H9 (cell line): ENCODE results near the gene TNRC6C. TPM values are rescaled to one million over a fixed set of nuclear protein-coding genes. Genes with fewer than 3 reads are reported as not detected.

ENCODE experiments used
- DNase-seq: peaks from one replicate; pipeline ENCODE4 v3.0.0-alpha.2; 2017
- H2AFZ ChIP-seq: one replicate; pipeline ENCODE4 v1.6.1; 2013; ENCODE audit warnings: mild to moderate bottlenecking, low read length, control low read depth, moderate library complexity
- H2AK5ac ChIP-seq: 2 replicates; pipeline ENCODE4 v1.6.1; 2013; ENCODE audit warnings: low read length, control low read depth, mixed read lengths; ENCODE audit not compliant: insufficient read length
- H2BK120ac ChIP-seq: one replicate; pipeline ENCODE4 v1.6.1; 2013; ENCODE audit warnings: low read depth, mild to moderate bottlenecking, low read length, control low read depth, inconsistent platforms; ENCODE audit not compliant: poor library complexity, severe bottlenecking
- H2BK12ac ChIP-seq: 2 replicates; pipeline ENCODE4 v1.6.1; 2013; ENCODE audit warnings: low read length, control low read depth, mixed read lengths, low read depth; ENCODE audit not compliant: insufficient read length
- H2BK15ac ChIP-seq: 2 replicates; pipeline ENCODE4 v1.6.1; 2013; ENCODE audit warnings: low read depth, low read length, control low read depth
- H2BK20ac ChIP-seq: one replicate; pipeline ENCODE4 v1.6.1; 2013; ENCODE audit warnings: low read depth, mild to moderate bottlenecking, low read length, control low read depth, inconsistent platforms; ENCODE audit not compliant: poor library complexity, severe bottlenecking
- H2BK5ac ChIP-seq: 2 replicates; pipeline ENCODE4 v1.6.1; 2013; ENCODE audit warnings: low read length, control low read depth, mixed read lengths; ENCODE audit not compliant: insufficient read length
- H3K14ac ChIP-seq: 2 replicates; pipeline ENCODE4 v1.6.1; 2013; ENCODE audit warnings: low read length, control low read depth; ENCODE audit not compliant: insufficient read depth
- H3K18ac ChIP-seq: 2 replicates; pipeline ENCODE4 v1.6.1; 2013; ENCODE audit warnings: low read depth, mild to moderate bottlenecking, mixed read lengths, low read length, control low read depth; ENCODE audit not compliant: insufficient read length
- H3K23ac ChIP-seq: 2 replicates; pipeline ENCODE4 v1.6.1; 2013; ENCODE audit warnings: low read length, control low read depth, mixed read lengths, low read depth; ENCODE audit not compliant: insufficient read length
- H3K23me2 ChIP-seq: 2 replicates; pipeline ENCODE4 v1.6.1; 2013; ENCODE audit warnings: low read depth, mild to moderate bottlenecking, mixed read lengths, low read length, control low read depth; ENCODE audit not compliant: insufficient read length, poor library complexity, severe bottlenecking
- H3K27ac ChIP-seq: 2 replicates; pipeline ENCODE4 v1.5.1; 2013; ENCODE audit warnings: low read length, control low read depth, mixed read lengths, low read depth; ENCODE audit not compliant: insufficient read length
- H3K27me3 ChIP-seq: 2 replicates; pipeline ENCODE4 v1.6.1; 2013; ENCODE audit warnings: low read length, control low read depth, inconsistent platforms; ENCODE audit not compliant: insufficient read depth
- H3K4ac ChIP-seq: 2 replicates; pipeline ENCODE4 v1.6.1; 2013; ENCODE audit warnings: low read depth, mild to moderate bottlenecking, control low read depth, inconsistent platforms, low read length, moderate library complexity
- H3K4me1 ChIP-seq: 2 replicates; pipeline ENCODE4 v1.6.1; 2013; ENCODE audit warnings: low read length, control low read depth, inconsistent platforms; ENCODE audit not compliant: insufficient read depth
- H3K4me2 ChIP-seq: 2 replicates; pipeline ENCODE4 v1.6.1; 2013; ENCODE audit warnings: low read length, control low read depth, mixed read lengths; ENCODE audit not compliant: insufficient read length, insufficient read depth
- H3K56ac ChIP-seq: 2 replicates; pipeline ENCODE4 v1.6.1; 2013; ENCODE audit warnings: low read depth, mild to moderate bottlenecking, mixed read lengths, low read length, control low read depth; ENCODE audit not compliant: insufficient read length
- H3K79me1 ChIP-seq: 2 replicates; pipeline ENCODE4 v1.6.1; 2013; ENCODE audit warnings: low read depth, mild to moderate bottlenecking, moderate library complexity, low read length, control low read depth, inconsistent platforms; ENCODE audit not compliant: insufficient read depth, poor library complexity, severe bottlenecking
- H3K79me2 ChIP-seq: 2 replicates; pipeline ENCODE4 v1.6.1; 2013; ENCODE audit warnings: low read length, control low read depth, inconsistent platforms; ENCODE audit not compliant: insufficient read depth
- H3K9ac ChIP-seq: 2 replicates; pipeline ENCODE4 v1.6.1; 2013; ENCODE audit warnings: low read length, control low read depth, mixed read lengths; ENCODE audit not compliant: insufficient read length; ENCODE audit errors: extremely low read depth
- H3K9me3 ChIP-seq: one replicate; pipeline ENCODE4 v1.6.1; 2013; ENCODE audit warnings: low read depth, low read length, inconsistent platforms; ENCODE audit not compliant: control insufficient read depth
- H3T11ph ChIP-seq: one replicate; pipeline ENCODE4 v1.6.1; 2013; ENCODE audit warnings: mild to moderate bottlenecking, low read length, control low read depth, inconsistent platforms
- H4K20me1 ChIP-seq: one replicate; pipeline ENCODE4 v1.6.1; 2013; ENCODE audit not compliant: control insufficient read depth, insufficient read length, insufficient read depth
- H4K5ac ChIP-seq: 2 replicates; pipeline ENCODE4 v1.6.1; 2013; ENCODE audit warnings: low read depth, mild to moderate bottlenecking, mixed read lengths, low read length, control low read depth; ENCODE audit not compliant: insufficient read length
- H4K8ac ChIP-seq: replicated peaks from 2 replicates; pipeline ENCODE4 v1.6.1; 2013; ENCODE audit warnings: low read length, control low read depth, mixed read lengths, low read depth; ENCODE audit not compliant: insufficient read length
- H4K91ac ChIP-seq: 2 replicates; pipeline ENCODE4 v1.6.1; 2013; ENCODE audit warnings: low read depth, mild to moderate bottlenecking, moderate library complexity, mixed read lengths, low read length, control low read depth; ENCODE audit not compliant: insufficient read length
- H3K27ac Mint-ChIP-seq, 3 experiments: 2 replicates in 2 of 3; 3 replicates in 1 of 3; pipeline ENCODE4 v1.8.0; 2020 to 2021; ENCODE audit warnings: mixed read lengths in 3 of 3, mild to moderate bottlenecking in 1 of 3, moderate library complexity in 1 of 3
- H3K27me3 Mint-ChIP-seq: 2 replicates; pipeline ENCODE4 v1.8.0; 2021; ENCODE audit warnings: low read depth, mild to moderate bottlenecking, moderate library complexity, mixed read lengths
- H3K36me3 Mint-ChIP-seq, 3 experiments: 2 replicates in 2 of 3; 3 replicates in 1 of 3; pipeline ENCODE4 v1.8.0; 2020 to 2021; ENCODE audit warnings: low read depth in 3 of 3, mixed read lengths in 3 of 3; ENCODE audit not compliant: insufficient read depth in 1 of 3
- H3K4me1 Mint-ChIP-seq, 2 experiments: 2 replicates each; pipeline ENCODE4 v1.8.0; 2020; ENCODE audit warnings: mixed read lengths in 2 of 2
- H3K4me3 Mint-ChIP-seq, 2 experiments: 2 replicates in 1 of 2; 3 replicates in 1 of 2; pipeline ENCODE4 v1.8.0; 2020 to 2021; ENCODE audit warnings: mild to moderate bottlenecking in 2 of 2, mixed read lengths in 2 of 2, moderate library complexity in 1 of 2
- H3K9me3 Mint-ChIP-seq, 2 experiments: 2 replicates in 1 of 2; 3 replicates in 1 of 2; pipeline ENCODE4 v1.8.0; 2020; ENCODE audit warnings: mild to moderate bottlenecking in 2 of 2, mixed read lengths in 2 of 2, moderate library complexity in 1 of 2
- CTCF ChIP-seq: fragments of 200-600 bp; sonication (generic); conservative IDR thresholded peaks from 3 replicates; pipeline ENCODE4 v1.8.0; 2021; ENCODE audit warnings: antibody characterized with exemption, mild to moderate bottlenecking
- WGBS: extraction: QIAGEN DNeasy Blood & Tissue Kit; methylation state at CpG from one replicate; pipeline ENCODE4 v1.1.7; 2013; ENCODE audit warnings: missing lambda C conversion rate, low lambda C conversion rate, mixed read lengths; ENCODE audit not compliant: insufficient read length; ENCODE audit errors: extremely low coverage; 5-methylcytosine and 5-hydroxymethylcytosine counted together
- total RNA-seq: library from RNA; stranded (reverse); gene quantifications from 2 replicates; pipeline ENCODE4 v1.2.1, GENCODE V29; 2021

The TNRC6C gene
- total RNA-seq, 1 experiment from 2014 or later: 24.7 TPM

- Histone ChIP-seq H2BK20ac (no peak overlapping the region), H3K4me2 (no peak overlapping the region), H4K5ac (no peak overlapping the region), H3K79me1 (no peaks in the 10 kb centered on the region), H2BK15ac (no peak overlapping the region), H3K4me1 (no peaks in the 10 kb centered on the region), H2BK120ac (no peak overlapping the region), H3K56ac (no peak overlapping the region), H3K14ac (no peak overlapping the region), H2BK12ac (no peak overlapping the region), H4K91ac (no peak overlapping the region), H3K27me3 (no peaks in the 10 kb centered on the region), H3T11ph (no peak overlapping the region), H3K79me2 (no peaks in the 10 kb centered on the region), H3K4ac (no peak overlapping the region), H2AK5ac (no peak overlapping the region), H3K27ac (no peak overlapping the region), H3K23me2 (no peaks in the 10 kb centered on the region), H4K20me1 (no peaks in the 10 kb centered on the region), H2BK5ac (no peak overlapping the region), H3K9ac (no peak overlapping the region), H3K23ac (no peak overlapping the region), H4K8ac (no peak overlapping the region), H3K9me3 (peaks cover 12% of the 10 kb centered on the region), H3K18ac (no peak overlapping the region), H2AFZ (no peak overlapping the region)
- Mint-ChIP-seq H3K4me1 (peaks cover 5 to 6% of the 10 kb centered on the region in 2 experiments; a peak in 3 of 4 replicates), H3K9me3 (peaks cover 26 to 27% of the 10 kb centered on the region in 2 experiments), H3K27ac (no peak overlapping the region; a peak in 1 of 7 replicates), H3K27me3 (no peaks in the 10 kb centered on the region), H3K36me3 (peaks cover 60 to 78% (median 76%) of the 10 kb centered on the region in 3 experiments), H3K4me3 (no peak overlapping the region)
- DNase-seq: no peak
- no peak for TF ChIP-seq CTCF
- no CpG with 5 or more reads among the region's 10 CpGs for WGBS
Measured at GRCh38 chr17:78101542-78101941, 143.0 kb downstream of the TNRC6C start.
